ENCODE data around the gene CNDP2. TPM values are rescaled to one million over a fixed set of nuclear protein-coding genes. Genes with fewer than 3 reads are reported as not detected.

The CNDP2 gene
- total and polyA plus RNA-seq, 2 donors (not counting 1 experiment from before 2014, with no cell fraction given): 121 to 182 TPM

DNA sequence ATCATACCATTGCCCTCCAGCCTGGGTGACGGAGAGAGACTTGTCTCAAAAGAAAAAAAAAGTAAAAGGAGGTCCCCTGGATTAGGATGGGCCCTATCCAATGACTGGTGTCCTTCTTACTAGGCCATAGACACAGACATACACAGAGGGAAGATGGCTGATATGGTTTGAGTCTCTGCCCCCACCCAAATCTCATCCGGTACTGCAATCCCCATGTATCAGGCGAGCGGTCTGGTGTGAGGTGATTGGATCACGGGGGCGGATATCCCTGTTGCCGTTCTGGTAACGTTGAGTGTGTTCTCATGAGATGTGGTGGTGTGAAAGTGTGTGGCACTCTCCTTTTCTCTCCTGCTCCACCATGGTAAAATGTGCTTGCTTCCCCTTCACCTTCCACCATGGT lies 7.8 kb upstream of the CNDP2 start:
- Histone ChIP-seq H3K4me1 (ENCODE audit: control insufficient read depth in 2 of 2, insufficient read depth in 2 of 2, low read length in 2 of 2) (peaks cover 10 to 14% of the 10 kb centered on the region in 2 donors), H3K9me3 (ENCODE audit: control extremely low read depth in 1 of 3, control insufficient read depth in 2 of 3, insufficient read depth in 1 of 3, low read length in 2 of 3) (peaks cover 0 to 8% (median 0%) of the 10 kb centered on the region in 3 donors), H3K27me3 (replicated peaks in 1 of 4; ENCODE audit: control extremely low read depth in 1 of 4, control insufficient read depth in 3 of 4, insufficient read depth in 4 of 4, low read length in 3 of 4) (no peaks in the 10 kb centered on the region), H4K20me1 (ENCODE audit: control insufficient read depth, insufficient read depth, low read length, poor library complexity, severe bottlenecking) (no peaks in the 10 kb centered on the region), H3K4me2 (replicated peaks; ENCODE audit: low read depth, low read length, poor library complexity, severe bottlenecking) (no peak overlapping the region), H3K79me2 (ENCODE audit: control insufficient read depth, insufficient read depth, low read length) (no peaks in the 10 kb centered on the region), H3K4me3 (ENCODE audit: control extremely low read depth in 1 of 5, extremely low read depth in 1 of 5, insufficient read depth in 1 of 5, low read depth in 2 of 5, low read length in 4 of 5) (no peak overlapping the region), H3K27ac (ENCODE audit: low read length in 2 of 2) (no peak overlapping the region), H3K36me3 (replicated peaks in 1 of 2; ENCODE audit: control extremely low read depth in 1 of 2, control insufficient read depth in 1 of 2, extremely low read depth in 1 of 2, insufficient read depth in 2 of 2, low read length in 1 of 2) (no peaks in the 10 kb centered on the region), H2AFZ (ENCODE audit: insufficient read depth, low read depth, low read length, poor library complexity, severe bottlenecking) (no peak overlapping the region), H3K9ac (ENCODE audit: low read length) (no peak overlapping the region)
- TF ChIP-seq, protein P1, sequence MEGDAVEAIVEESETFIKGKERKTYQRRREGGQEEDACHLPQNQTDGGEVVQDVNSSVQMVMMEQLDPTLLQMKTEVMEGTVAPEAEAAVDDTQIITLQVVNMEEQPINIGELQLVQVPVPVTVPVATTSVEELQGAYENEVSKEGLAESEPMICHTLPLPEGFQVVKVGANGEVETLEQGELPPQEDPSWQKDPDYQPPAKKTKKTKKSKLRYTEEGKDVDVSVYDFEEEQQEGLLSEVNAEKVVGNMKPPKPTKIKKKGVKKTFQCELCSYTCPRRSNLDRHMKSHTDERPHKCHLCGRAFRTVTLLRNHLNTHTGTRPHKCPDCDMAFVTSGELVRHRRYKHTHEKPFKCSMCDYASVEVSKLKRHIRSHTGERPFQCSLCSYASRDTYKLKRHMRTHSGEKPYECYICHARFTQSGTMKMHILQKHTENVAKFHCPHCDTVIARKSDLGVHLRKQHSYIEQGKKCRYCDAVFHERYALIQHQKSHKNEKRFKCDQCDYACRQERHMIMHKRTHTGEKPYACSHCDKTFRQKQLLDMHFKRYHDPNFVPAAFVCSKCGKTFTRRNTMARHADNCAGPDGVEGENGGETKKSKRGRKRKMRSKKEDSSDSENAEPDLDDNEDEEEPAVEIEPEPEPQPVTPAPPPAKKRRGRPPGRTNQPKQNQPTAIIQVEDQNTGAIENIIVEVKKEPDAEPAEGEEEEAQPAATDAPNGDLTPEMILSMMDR (IDR thresholded peaks at IDR 0.05): no peak
- TF ChIP-seq EZH2 (IDR thresholded peaks at IDR 0.05; ENCODE audit: borderline replicate concordance, insufficient read depth, low read depth, low read length, poor library complexity, severe bottlenecking): no peak
- peaks cover 10% of the 10 kb centered on the region for H3K4me1 Mint-ChIP-seq
- H3K27me3 Mint-ChIP-seq: peaks cover 13% of the 10 kb centered on the region
- no CpG with 5 or more reads among the region's 8 CpGs for WGBS (ENCODE audit: insufficient coverage)
- ChIA-PET CTCF (no interaction called here), POLR2A (no interaction called here)
- DNase-seq (no peak), ATAC-seq (ENCODE audit: low read depth) (no peak)
- H3K27ac Mint-ChIP-seq: no peak overlapping the region
- intact Hi-C loops (cut with micrococcal nuclease): no loop called here
- H3K9me3 Mint-ChIP-seq (ENCODE audit: insufficient read depth): no peaks in the 10 kb centered on the region
- no peak overlapping the region for H3K4me3 Mint-ChIP-seq

DNA sequence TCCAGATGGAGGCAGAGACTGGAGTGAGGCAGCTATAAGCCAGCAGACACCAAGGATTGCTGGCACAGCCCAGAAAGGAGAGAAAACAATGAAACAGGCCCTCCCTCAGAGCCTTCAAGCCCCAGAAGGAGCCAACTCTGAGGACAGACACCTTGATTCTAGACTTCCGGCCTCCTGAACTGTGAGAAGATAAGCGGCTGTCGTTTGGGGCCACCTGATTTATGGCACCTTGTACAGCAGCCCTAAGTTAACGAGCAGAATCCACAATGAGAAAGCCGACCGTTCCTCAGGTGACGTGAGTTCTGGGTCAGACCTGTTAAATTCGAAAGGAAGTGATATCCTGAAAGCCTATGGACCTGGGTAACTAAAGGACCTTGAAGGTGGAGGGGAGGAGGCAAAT lies 7.3 kb upstream of the CNDP2 start:
- CTCF ChIA-PET: no interaction called here
- no peak for ATAC-seq (ENCODE audit: low read depth)
- H3K27ac ChIP-seq (ENCODE audit: low read length in 2 of 2): no peak overlapping the region
- TF ChIP-seq, protein P1 (IDR thresholded peaks at IDR 0.05): no peak
- TF ChIP-seq EZH2 (IDR thresholded peaks at IDR 0.05; ENCODE audit: borderline replicate concordance, insufficient read depth, low read depth, low read length, poor library complexity, severe bottlenecking): no peak
- H3K27me3 ChIP-seq (replicated peaks in 1 of 4; ENCODE audit: control extremely low read depth in 1 of 4, control insufficient read depth in 3 of 4, insufficient read depth in 4 of 4, low read length in 3 of 4): no peaks in the 10 kb centered on the region
- WGBS (ENCODE audit: insufficient coverage): 94% methylated on average over 8 of the region's 8 CpGs
- H2AFZ ChIP-seq (ENCODE audit: insufficient read depth, low read depth, low read length, poor library complexity, severe bottlenecking): no peak overlapping the region
- H3K4me2 ChIP-seq (replicated peaks; ENCODE audit: low read depth, low read length, poor library complexity, severe bottlenecking): no peak overlapping the region
- intact Hi-C loops (cut with micrococcal nuclease): no loop called here
- H3K36me3 ChIP-seq (replicated peaks in 1 of 2; ENCODE audit: control extremely low read depth in 1 of 2, control insufficient read depth in 1 of 2, extremely low read depth in 1 of 2, insufficient read depth in 2 of 2, low read length in 1 of 2): no peaks in the 10 kb centered on the region
- DNase-seq: no peak
- Mint-ChIP-seq H3K27me3 (peaks cover 13% of the 10 kb centered on the region), H3K4me3 (no peak overlapping the region), H3K4me1 (peaks cover 10% of the 10 kb centered on the region), H3K27ac (no peak overlapping the region), H3K9me3 (ENCODE audit: insufficient read depth) (no peaks in the 10 kb centered on the region)
- no peaks in the 10 kb centered on the region for H3K79me2 ChIP-seq (ENCODE audit: control insufficient read depth, insufficient read depth, low read length)
- H4K20me1 ChIP-seq (ENCODE audit: control insufficient read depth, insufficient read depth, low read length, poor library complexity, severe bottlenecking): no peaks in the 10 kb centered on the region
- peaks cover 0 to 8% (median 0%) of the 10 kb centered on the region in 3 donors for H3K9me3 ChIP-seq (ENCODE audit: control extremely low read depth in 1 of 3, control insufficient read depth in 2 of 3, insufficient read depth in 1 of 3, low read length in 2 of 3)
- no peak overlapping the region for H3K4me3 ChIP-seq (ENCODE audit: control extremely low read depth in 1 of 5, extremely low read depth in 1 of 5, insufficient read depth in 1 of 5, low read depth in 2 of 5, low read length in 4 of 5)
- POLR2A ChIA-PET: no interaction called here
- H3K9ac ChIP-seq (ENCODE audit: low read length): no peak overlapping the region
- H3K4me1 ChIP-seq (ENCODE audit: control insufficient read depth in 2 of 2, insufficient read depth in 2 of 2, low read length in 2 of 2): peaks cover 10 to 14% of the 10 kb centered on the region in 2 donors

All from B cell (primary cell).